Esophagus muscularis mucosa (tissue), 4 donors: Measurements from ENCODE around the gene RPL37A.

Experiments used
- CTCF ChIP-seq, 3 experiments: fragments of 200-600 bp in 2 of 3; fragments of 450-650 bp in 1 of 3; sonication (generic) in 2 of 3; IDR thresholded peaks; one replicate each; pipeline ENCODE4 v1.5.1; 2017 to 2019; ENCODE audit warnings: antibody characterized with exemption in 3 of 3, mild to moderate bottlenecking in 2 of 3, moderate library complexity in 1 of 3
- EP300 ChIP-seq: sonication (generic); formaldehyde crosslinking; IDR thresholded peaks from one replicate; pipeline ENCODE4 v1.6.1; 2017; ENCODE audit warnings: antibody characterized with exemption
- POLR2A ChIP-seq: fragments of 450-650 bp; IDR thresholded peaks from one replicate; pipeline ENCODE4 v1.6.1; 2017; ENCODE audit warnings: antibody characterized with exemption, moderate library complexity, mild to moderate bottlenecking, low read depth
- POLR2AphosphoS5 ChIP-seq, 2 donors: sonication (generic); formaldehyde crosslinking; IDR thresholded peaks; one replicate each; pipeline ENCODE4 v1.6.1; 2017; ENCODE audit warnings: antibody characterized with exemption in 2 of 2

GRCh38 chr2:216548901-216549331, 50.3 kb downstream of the RPL37A start:
- no peak for TF ChIP-seq EP300
- no peak for TF ChIP-seq POLR2A
- no peak for TF ChIP-seq CTCF (IDR thresholded peaks at IDR 0.05)
- peak; percentile 31 to 36 for TF ChIP-seq POLR2AphosphoS5 (IDR thresholded peaks at IDR 0.05)
